SK-N-SH treated with all-trans-retinoic acid at 6 μM for 48 hours (cell line): Measurements from ENCODE around the gene VILL.

ENCODE experiments used
- SNAI2 ChIP-seq: fragments of 250-450 bp; sonication (Bioruptor Pico); IDR thresholded peaks from 2 replicates; pipeline ENCODE4 v1.5.0; 2020; ENCODE audit warnings: mild to moderate bottlenecking, moderate library complexity
- ZFP30 ChIP-seq: fragments of 450-650 bp; formaldehyde crosslinking; IDR thresholded peaks from 2 replicates; pipeline ENCODE4 v1.5.0; 2022; ENCODE audit warnings: mild to moderate bottlenecking, moderate library complexity

DNA sequence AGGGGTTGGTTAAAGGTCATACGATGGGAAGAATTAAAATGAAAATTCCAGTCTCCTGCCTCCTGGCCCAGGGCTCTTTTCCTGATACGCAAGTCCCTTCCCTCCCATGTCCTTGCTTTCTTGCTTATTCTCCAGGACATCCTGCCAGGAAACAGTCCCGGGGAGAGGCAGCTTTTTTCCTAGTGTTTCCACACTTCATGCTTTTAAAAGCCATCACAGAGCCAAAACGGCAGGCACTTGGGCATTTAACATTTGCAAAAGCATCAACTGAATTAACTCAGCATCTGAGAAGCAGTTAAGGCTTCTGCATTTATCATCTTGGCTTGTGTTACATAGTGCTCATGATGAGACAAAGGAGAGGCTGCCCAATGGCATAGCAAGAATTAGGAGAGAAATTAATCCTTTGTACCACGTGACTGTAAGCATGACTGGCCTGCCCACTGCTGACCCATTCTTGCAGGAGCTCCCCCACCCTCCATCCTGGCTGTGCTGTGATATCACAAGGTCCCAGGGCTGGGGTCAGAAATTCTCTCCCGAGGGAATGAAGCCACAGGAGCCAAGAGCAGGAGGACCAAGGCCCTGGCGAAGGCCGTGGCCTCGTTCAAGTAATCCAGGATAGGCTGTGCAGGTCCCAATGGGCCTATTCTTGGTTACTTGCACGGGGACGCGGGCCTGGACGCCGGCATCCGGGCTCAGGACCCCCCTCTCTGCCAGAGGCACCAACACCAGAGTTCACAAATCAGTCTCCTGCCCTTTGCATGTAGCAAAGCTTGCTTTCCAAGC lies 21.6 kb upstream of the VILL start:
- no peak for TF ChIP-seq ZFP30
- TF ChIP-seq SNAI2 = no peak
